PC-3 (cell line): ENCODE results near the gene SLC16A3. TPM values are rescaled to one million over a fixed set of nuclear protein-coding genes. Genes with fewer than 3 reads are reported as not detected.

Experiments
- ATAC-seq: fragments of 200-7000 bp; cut with Tn5 transposase; 2 replicates; pipeline ENCODE4 v1.9.1; 2020; ENCODE audit warnings: mild to moderate bottlenecking, moderate library complexity
- BruUV-seq: library from RNA; stranded (reverse); fragments of 400-500 nt; replicated peaks from 2 replicates; lab custom pipeline; 2021; lab: Mats Ljungman, UMichigan
- CTCF ChIA-PET: fragments of 300-600 bp; sonication (Branson Sonifier 250); formaldehyde crosslinking; loops from one replicate; lab custom pipeline; 2022; ENCODE audit warnings: antibody characterized with exemption; lab: Charles Lee
- POLR2A ChIA-PET: fragments of 300-600 bp; sonication (Branson Sonifier 250); formaldehyde crosslinking; loops from one replicate; lab custom pipeline; 2022; ENCODE audit warnings: antibody characterized with exemption; ENCODE audit not compliant: unreplicated experiment; lab: Charles Lee
- DNase-seq: peaks from one replicate; pipeline ENCODE4 v3.0.0-alpha.2; 2015
- H2AFZ ChIP-seq: fragments of 300-600 bp; sonication (generic); 2 replicates; pipeline ENCODE4 v1.6.0; 2016; ENCODE audit warnings: antibody characterized with exemption, low read length
- H3F3A ChIP-seq: fragments of 300-600 bp; sonication (generic); one replicate; pipeline ENCODE4 v1.6.0; 2017; ENCODE audit warnings: antibody characterized with exemption, low read length, control low read depth, mild to moderate bottlenecking; ENCODE audit not compliant: unreplicated experiment
- H3K27ac ChIP-seq: fragments of 300-600 bp; sonication (generic); 2 replicates; pipeline ENCODE4 v1.5.1; 2016; ENCODE audit warnings: mild to moderate bottlenecking, low read length
- H3K27me3 ChIP-seq: fragments of 300-600 bp; sonication (generic); 2 replicates; pipeline ENCODE4 v1.6.1; 2016; ENCODE audit warnings: low read length, mixed read lengths
- H3K36me3 ChIP-seq: fragments of 300-600 bp; sonication (generic); 2 replicates; pipeline ENCODE4 v1.6.1; 2016; ENCODE audit warnings: low read depth, mixed run types, low read length, mixed read lengths
- H3K4me1 ChIP-seq: fragments of 300-600 bp; sonication (generic); 2 replicates; pipeline ENCODE4 v1.5.1; 2016; ENCODE audit warnings: low read length; ENCODE audit not compliant: insufficient read depth
- H3K4me2 ChIP-seq: fragments of 300-600 bp; sonication (generic); 2 replicates; pipeline ENCODE4 v1.6.0; 2016; ENCODE audit warnings: low read length
- H3K4me3 ChIP-seq: fragments of 300-600 bp; sonication (generic); 2 replicates; pipeline ENCODE4 v1.5.1; 2016; ENCODE audit warnings: mild to moderate bottlenecking, low read length, mixed read lengths
- H3K79me2 ChIP-seq: fragments of 300-600 bp; sonication (generic); 2 replicates; pipeline ENCODE4 v1.6.1; 2017; ENCODE audit warnings: low read length, mixed read lengths
- H3K9ac ChIP-seq: fragments of 300-600 bp; sonication (generic); 2 replicates; pipeline ENCODE4 v1.6.0; 2016; ENCODE audit warnings: mild to moderate bottlenecking, low read length
- H3K9me2 ChIP-seq: fragments of 300-600 bp; sonication (generic); replicated peaks from 2 replicates; pipeline ENCODE4 v1.6.1; 2016; ENCODE audit warnings: mixed run types, low read length, mixed read lengths
- H3K9me3 ChIP-seq: fragments of 300-600 bp; sonication (generic); 2 replicates; pipeline ENCODE4 v1.6.1; 2016; ENCODE audit warnings: low read length, mixed read lengths
- H4K20me1 ChIP-seq: fragments of 300-600 bp; sonication (generic); 2 replicates; pipeline ENCODE4 v1.6.1; 2016; ENCODE audit warnings: low read length, mixed read lengths
- CTCF ChIP-seq: fragments of 300-600 bp; sonication (generic); conservative IDR thresholded peaks from 2 replicates; pipeline ENCODE4 v1.5.1; 2017; ENCODE audit warnings: antibody characterized with exemption, low read depth, mild to moderate bottlenecking, low read length
- EZH2 ChIP-seq: fragments of 300-600 bp; sonication (generic); IDR thresholded peaks from one replicate; pipeline ENCODE4 v1.6.1; 2017; ENCODE audit warnings: antibody characterized with exemption, mild to moderate bottlenecking, low read length; ENCODE audit not compliant: unreplicated experiment
- EZH2phosphoT487 ChIP-seq: fragments of 300-600 bp; sonication (generic); IDR thresholded peaks from 2 replicates; pipeline ENCODE4 v1.6.1; 2018; ENCODE audit warnings: mild to moderate bottlenecking, antibody characterized with exemption, low read length, borderline replicate concordance
- intact Hi-C: fragments of 100-400 bp; cut with micrococcal nuclease; formaldehyde crosslinking; loops from 2 replicates; pipeline ENCODE4 v1.9.0; 2023
- total RNA-seq: library from RNA; depleted of rRNA; stranded (reverse); fragments of >200 nt; gene quantifications from 2 replicates; pipeline ENCODE4 v1.2.3, GENCODE V29; 2014

The SLC16A3 gene
- total RNA-seq, 1 experiment from 2014 or later, result 286 TPM

- CTCF ChIA-PET, result interaction anchor here (0.6 kb wide), 1 partner anchor 181 kb away, joined by 3 read pairs; no protein-coding TSS in a partner anchor
- H3K27ac ChIP-seq, result no peak overlapping the region
- ATAC-seq, result no peak
- H2AFZ ChIP-seq, result no peak overlapping the region
- peaks cover 32% of the 10 kb centered on the region for H3K36me3 ChIP-seq
- H3K9me2 ChIP-seq, result no peaks in the 10 kb centered on the region
- peak overlapping the region; percentile 19; the same call in 1 of the 2 replicates for H3K4me2 ChIP-seq
- TF ChIP-seq CTCF, result no peak
- TF ChIP-seq EZH2phosphoT487, result no peak
- TF ChIP-seq EZH2, result no peak
- H3K9ac ChIP-seq, result no peak overlapping the region
- peaks cover 98% of the 10 kb centered on the region for H3K79me2 ChIP-seq
- no peaks in the 10 kb centered on the region for H3K9me3 ChIP-seq
- POLR2A ChIA-PET, result no interaction called here
- no peaks in the 10 kb centered on the region for H3F3A ChIP-seq
- intact Hi-C loops, result no loop called here
- no TSS peak for BruUV-seq
- peaks cover 69% of the 10 kb centered on the region for H4K20me1 ChIP-seq
- H3K27me3 ChIP-seq, result no peaks in the 10 kb centered on the region
- H3K4me3 ChIP-seq, result no peak overlapping the region
- peaks cover 57% of the 10 kb centered on the region for H3K4me1 ChIP-seq
- no peak for DNase-seq
Measured at GRCh38 chr17:82232876-82233785, 4.3 kb downstream of the SLC16A3 start.

GRCh38 chr17:82234211-82235055 lies 5.6 kb downstream of the SLC16A3 start:
- Histone ChIP-seq H3K79me2 (peaks cover 98% of the 10 kb centered on the region), H3K27ac (peak overlapping the region; percentile 24; the same call in 1 of the 2 replicates)
- no peak for ATAC-seq

More at GRCh38 chr17:82234211-82235055, 5.6 kb downstream of the SLC16A3 start:
- no peak for DNase-seq
- no peak overlapping the region for H3K9ac ChIP-seq
- H3K27me3 ChIP-seq, result no peaks in the 10 kb centered on the region
- no peaks in the 10 kb centered on the region for H3K9me2 ChIP-seq
- H3K4me2 ChIP-seq, result peak overlapping the region; percentile 40; the same call in 1 of the 2 replicates
- peaks cover 76% of the 10 kb centered on the region for H4K20me1 ChIP-seq
- POLR2A ChIA-PET, result interaction anchor here (0.9 kb wide), 1 partner anchor 39 kb away, joined by 3 read pairs; the partner anchor contains the start of gene CSNK1D
- H3K4me1 ChIP-seq, result peaks cover 61% of the 10 kb centered on the region
- no peak overlapping the region for H2AFZ ChIP-seq
- intact Hi-C loops, result no loop called here
- no peak for TF ChIP-seq EZH2
- TF ChIP-seq EZH2phosphoT487, result no peak
- no peak for TF ChIP-seq CTCF
- BruUV-seq, result no TSS peak
- H3F3A ChIP-seq, result peaks cover 8% of the 10 kb centered on the region
- no peaks in the 10 kb centered on the region for H3K9me3 ChIP-seq
- CTCF ChIA-PET, result no interaction called here
- H3K36me3 ChIP-seq, result peaks cover 35% of the 10 kb centered on the region
- H3K4me3 ChIP-seq, result no peak overlapping the region
